ENCODE data around the gene RBCK1.
"Not testable (repeated sequence)": the region's sequence is repeated elsewhere in the genome, so short reads cannot be mapped to it uniquely, and the experiment has no call there.

Gene RBCK1

GRCh38 chr20:476561-477249 lies 68.6 kb downstream of the RBCK1 start:
- not testable (repeated sequence) for DNase-seq

GRCh38 chr20:478010-478948 lies 70.2 kb downstream of the RBCK1 start:
- no peak for DNase-seq

- peak; percentile 72 for DNase-seq
Observed at GRCh38 chr20:478949-479429, 70.9 kb downstream of the RBCK1 start.

- DNase-seq = no peak
Observed at GRCh38 chr20:479487-479886, 71.4 kb downstream of the RBCK1 start.

- no peak for DNase-seq
Observed at GRCh38 chr20:480044-480443, 71.9 kb downstream of the RBCK1 start.

- DNase-seq = no peak
Observed at GRCh38 chr20:481167-481566, 73.1 kb downstream of the RBCK1 start.
